OCI-LY3 (cell line): ENCODE data around the gene KIF3A.

Experiments used
- EZH2phosphoT487 ChIP-seq: fragments of 200-600 bp; shearing (Covaris generic); IDR thresholded peaks from 2 replicates; pipeline ENCODE4 v1.6.1; 2018; ENCODE audit warnings: antibody characterized with exemption, mixed run types, low read depth
- TF ChIP-seq, protein P1 (sequence below): fragments of 200-600, 300-600 bp; sonication (generic); IDR thresholded peaks from 2 replicates; pipeline ENCODE4 v1.5.1; 2014; ENCODE audit warnings: antibody characterized with exemption, low read length, low read depth

DNA sequence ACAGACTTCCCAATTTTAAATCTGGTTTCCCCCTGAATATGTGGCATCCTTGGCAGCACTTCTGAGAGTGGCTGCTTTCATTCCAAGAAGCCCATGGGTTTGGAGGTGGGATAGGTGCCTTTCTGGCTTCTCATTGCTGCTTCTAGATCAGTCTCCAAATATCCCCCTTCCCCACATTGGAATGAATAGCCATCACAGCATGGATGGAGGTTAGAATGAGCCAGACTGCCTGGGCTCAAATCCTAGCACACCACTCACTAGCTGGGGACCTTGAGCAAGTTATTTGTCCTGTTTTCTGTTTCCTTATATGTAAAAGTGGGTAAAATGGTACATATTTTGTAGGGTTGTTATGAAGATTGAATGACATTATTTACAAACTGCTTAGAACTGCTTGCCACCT, 93.2 kb downstream of the KIF3A start:
- TF ChIP-seq, protein P1, sequence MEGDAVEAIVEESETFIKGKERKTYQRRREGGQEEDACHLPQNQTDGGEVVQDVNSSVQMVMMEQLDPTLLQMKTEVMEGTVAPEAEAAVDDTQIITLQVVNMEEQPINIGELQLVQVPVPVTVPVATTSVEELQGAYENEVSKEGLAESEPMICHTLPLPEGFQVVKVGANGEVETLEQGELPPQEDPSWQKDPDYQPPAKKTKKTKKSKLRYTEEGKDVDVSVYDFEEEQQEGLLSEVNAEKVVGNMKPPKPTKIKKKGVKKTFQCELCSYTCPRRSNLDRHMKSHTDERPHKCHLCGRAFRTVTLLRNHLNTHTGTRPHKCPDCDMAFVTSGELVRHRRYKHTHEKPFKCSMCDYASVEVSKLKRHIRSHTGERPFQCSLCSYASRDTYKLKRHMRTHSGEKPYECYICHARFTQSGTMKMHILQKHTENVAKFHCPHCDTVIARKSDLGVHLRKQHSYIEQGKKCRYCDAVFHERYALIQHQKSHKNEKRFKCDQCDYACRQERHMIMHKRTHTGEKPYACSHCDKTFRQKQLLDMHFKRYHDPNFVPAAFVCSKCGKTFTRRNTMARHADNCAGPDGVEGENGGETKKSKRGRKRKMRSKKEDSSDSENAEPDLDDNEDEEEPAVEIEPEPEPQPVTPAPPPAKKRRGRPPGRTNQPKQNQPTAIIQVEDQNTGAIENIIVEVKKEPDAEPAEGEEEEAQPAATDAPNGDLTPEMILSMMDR = no peak
- no peak for TF ChIP-seq EZH2phosphoT487
